Fibroblast of lung (primary cell): ENCODE results near the gene HEMK1. TPM values are rescaled to one million over a fixed set of nuclear protein-coding genes. Genes with fewer than 3 reads are reported as not detected.

Experiments
- DNase-seq, 2 donors: peaks; one replicate each; pipeline versions ENCODE4 v3.0.0 to v3.0.0-alpha.2; 2010; ENCODE audit warnings: low read depth in 2 of 2
- H2AFZ ChIP-seq: 2 replicates; pipeline ENCODE4 v1.5.1; 2012; ENCODE audit warnings: low read length, control low read depth, inconsistent platforms
- H3K27ac ChIP-seq: 2 replicates; pipeline ENCODE4 v1.5.1; 2011; ENCODE audit warnings: low read length, control low read depth; ENCODE audit not compliant: insufficient read depth
- H3K27me3 ChIP-seq: 2 replicates; pipeline ENCODE4 v1.5.1; 2011; ENCODE audit warnings: mild to moderate bottlenecking, low read length; ENCODE audit not compliant: control insufficient read depth, insufficient read depth
- H3K36me3 ChIP-seq: 2 replicates; pipeline ENCODE4 v1.5.1; 2011; ENCODE audit warnings: low read length; ENCODE audit not compliant: control insufficient read depth, insufficient read depth
- H3K4me1 ChIP-seq: 2 replicates; pipeline ENCODE4 v1.5.1; 2011; ENCODE audit warnings: low read length; ENCODE audit not compliant: control insufficient read depth, insufficient read depth; ENCODE audit errors: extremely low read depth
- H3K4me2 ChIP-seq: 2 replicates; pipeline ENCODE4 v1.5.1; 2011; ENCODE audit warnings: low read length, control low read depth; ENCODE audit not compliant: insufficient read depth; ENCODE audit errors: extremely low read depth
- H3K4me3 ChIP-seq, 4 experiments: fragments of 200-600 bp in 1 of 4; sonication (generic) in 1 of 4; replicated peaks in 1 of 4; 2 replicates each; pipeline ENCODE4 v1.5.1; 2011 to 2016; ENCODE audit warnings: low read length in 4 of 4, low read depth in 3 of 4, mild to moderate bottlenecking in 3 of 4, control low read depth in 2 of 4, inconsistent platforms in 1 of 4, mixed read lengths in 1 of 4; ENCODE audit not compliant: insufficient read depth in 1 of 4; ENCODE audit errors: control extremely low read depth in 1 of 4
- H3K79me2 ChIP-seq: 2 replicates; pipeline ENCODE4 v1.5.1; 2012; ENCODE audit warnings: mild to moderate bottlenecking, low read length, inconsistent platforms; ENCODE audit not compliant: control insufficient read depth, insufficient read depth
- H3K9ac ChIP-seq: 2 replicates; pipeline ENCODE4 v1.5.1; 2011; ENCODE audit warnings: mild to moderate bottlenecking, low read length, control low read depth; ENCODE audit not compliant: insufficient read depth
- H3K9me3 ChIP-seq: 2 replicates; pipeline ENCODE4 v1.5.1; 2012; ENCODE audit warnings: low read depth, low read length; ENCODE audit not compliant: control insufficient read depth, insufficient read depth
- H4K20me1 ChIP-seq: 2 replicates; pipeline ENCODE4 v1.5.1; 2011; ENCODE audit warnings: low read length; ENCODE audit not compliant: control insufficient read depth, insufficient read depth; ENCODE audit errors: extremely low read depth
- CTCF ChIP-seq, 2 donors: IDR thresholded peaks in 1 of 2; conservative IDR thresholded peaks in 1 of 2; 1 replicate in 1 of 2; 2 replicates in 1 of 2; pipeline ENCODE4 v1.5.1; 2011 to 2012; ENCODE audit warnings: low read length in 2 of 2, control low read depth in 1 of 2, inconsistent platforms in 1 of 2, low read depth in 1 of 2, mild to moderate bottlenecking in 1 of 2
- EZH2 ChIP-seq: IDR thresholded peaks from 2 replicates; pipeline ENCODE4 v1.5.1; 2012; ENCODE audit warnings: low read length, control low read depth, mild to moderate bottlenecking; ENCODE audit errors: missing control alignments
- polyA plus RNA-seq, 2 donors: library from polyadenylated mRNA; depleted of rRNA in 1 of 2; stranded (reverse) in 1 of 2; unstranded in 1 of 2; fragments of >200 nt; gene quantifications; 2 replicates each; pipeline ENCODE4 v1.2.1, GENCODE V29; 2011 to 2012; ENCODE audit warnings: missing spikeins in 1 of 2
- total RNA-seq: library from RNA; depleted of rRNA; stranded (reverse); fragments of >200 nt; gene quantifications from 2 replicates; pipeline ENCODE4 v1.2.1, GENCODE V29; 2014

The HEMK1 gene
- total and polyA plus RNA-seq, 2 donors (not counting 1 experiment from before 2014, with no cell fraction given), result 8.4 to 12.7 TPM

GRCh38 chr3:50612234-50612882 lies 43.0 kb downstream of the HEMK1 start:
- Histone ChIP-seq H3K4me3 (peak overlapping the region; percentile 50 to 76 (median 51)), H3K9ac (peak overlapping the region; percentile 48), H3K27ac (peak overlapping the region; percentile 29), H3K36me3 (peaks cover under 1% of the 10 kb centered on the region), H2AFZ (peak overlapping the region; percentile 63), H3K9me3 (no peaks in the 10 kb centered on the region), H3K4me2 (peak overlapping the region; percentile 88), H3K4me1 (peaks cover 9% of the 10 kb centered on the region), H4K20me1 (no peaks in the 10 kb centered on the region), H3K27me3 (no peaks in the 10 kb centered on the region), H3K79me2 (no peaks in the 10 kb centered on the region)
- DNase-seq, result no peak
- TF ChIP-seq EZH2, result no peak

DNA sequence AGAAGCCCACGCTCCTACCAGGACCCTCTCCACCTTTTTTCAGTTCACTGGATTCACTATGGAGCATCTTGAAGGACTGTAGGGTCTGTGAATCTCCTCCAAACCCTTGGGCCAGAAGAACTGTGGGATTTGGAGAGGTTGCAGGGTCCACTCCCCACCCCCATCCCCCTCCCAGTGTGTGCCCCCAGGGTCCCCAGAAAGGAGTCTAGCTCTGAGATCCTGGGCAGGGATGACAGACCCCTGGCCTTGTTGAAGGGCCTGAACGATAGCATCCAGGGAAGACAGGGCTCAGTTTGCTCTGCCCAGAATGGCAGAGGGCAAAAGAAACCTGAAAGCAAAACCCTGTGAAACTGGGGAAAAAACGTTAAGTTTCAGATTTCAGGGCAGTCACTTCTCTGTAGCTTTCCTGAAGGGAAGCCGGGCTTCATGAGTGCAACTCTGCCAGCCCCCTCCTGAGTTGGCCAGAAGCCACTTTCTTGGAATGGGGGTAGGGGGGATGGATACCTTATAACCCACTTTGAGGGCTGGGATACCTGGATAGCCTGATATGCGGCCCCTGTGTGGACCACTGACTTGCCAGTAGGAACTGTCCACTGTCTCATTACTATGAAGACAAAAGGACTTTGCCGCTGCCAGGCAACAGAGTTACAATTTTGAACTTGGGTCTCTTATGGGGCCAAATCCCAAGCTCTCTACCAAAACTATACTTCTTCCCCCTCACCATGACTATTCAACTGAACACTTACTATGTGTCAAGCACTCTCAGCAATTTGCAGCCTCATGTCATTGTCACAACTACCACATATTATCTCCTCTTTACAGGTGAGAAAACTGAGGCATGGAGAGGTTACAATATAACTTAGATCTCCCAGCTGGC lies 43.9 kb downstream of the HEMK1 start:
- peak overlapping the region in 1 of 4 experiments; percentile 76 for H3K4me3 ChIP-seq

DNA sequence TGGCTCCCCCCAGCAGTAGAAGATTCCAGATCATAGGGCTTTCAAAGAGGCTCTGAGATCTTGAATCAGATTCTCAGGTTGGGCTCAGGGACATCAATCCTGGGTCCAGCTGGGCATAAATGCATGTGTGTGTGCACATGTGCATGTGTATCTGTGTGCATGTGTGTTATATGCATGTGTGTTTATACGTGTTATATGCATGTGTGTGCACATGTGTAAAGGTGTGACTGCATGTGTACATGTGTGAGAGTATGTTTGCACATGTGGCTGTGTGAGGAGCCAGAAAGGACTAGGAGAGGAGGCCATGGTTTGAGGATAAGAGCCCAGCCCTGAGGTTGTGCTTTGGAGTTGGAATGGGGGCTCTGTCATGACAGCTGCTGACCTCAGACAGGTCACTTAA lies 45.9 kb downstream of the HEMK1 start:
- TF ChIP-seq EZH2 (no peak), CTCF (conservative IDR thresholded peaks at IDR 0.05 in 1 of 2, IDR thresholded peaks at IDR 0.05 in 1 of 2; ENCODE audit: low read depth in 1 of 2, low read length in 2 of 2) (no peak)
- Histone ChIP-seq H3K79me2 (peaks cover 5% of the 10 kb centered on the region), H2AFZ (no peak overlapping the region), H3K27ac (no peak overlapping the region), H3K4me1 (peaks cover 15% of the 10 kb centered on the region), H3K4me3 (no peak overlapping the region), H3K9ac (no peak overlapping the region), H3K4me2 (no peak overlapping the region), H3K27me3 (no peaks in the 10 kb centered on the region), H4K20me1 (no peaks in the 10 kb centered on the region), H3K36me3 (no peaks in the 10 kb centered on the region), H3K9me3 (no peaks in the 10 kb centered on the region)
- no peak for DNase-seq

More for the DNA sequence above, 43.9 kb downstream of the HEMK1 start:
- no peak overlapping the region for H3K9ac ChIP-seq
- H4K20me1 ChIP-seq, result no peaks in the 10 kb centered on the region
- no peaks in the 10 kb centered on the region for H3K36me3 ChIP-seq
- no peaks in the 10 kb centered on the region for H3K9me3 ChIP-seq
- no peak overlapping the region for H3K4me2 ChIP-seq
- no peak for TF ChIP-seq CTCF (conservative IDR thresholded peaks at IDR 0.05 in 1 of 2, IDR thresholded peaks at IDR 0.05 in 1 of 2; ENCODE audit: low read depth in 1 of 2, low read length in 2 of 2)
- no peak for TF ChIP-seq EZH2
- no peak overlapping the region for H3K27ac ChIP-seq
- H2AFZ ChIP-seq, result no peak overlapping the region
- no peak for DNase-seq
- H3K79me2 ChIP-seq, result peaks cover 5% of the 10 kb centered on the region
- H3K27me3 ChIP-seq, result no peaks in the 10 kb centered on the region
- H3K4me1 ChIP-seq, result peaks cover 15% of the 10 kb centered on the region
